Motor neuron (in vitro differentiated cells): ENCODE measurements around the gene VSIR. TPM values are rescaled to one million over a fixed set of nuclear protein-coding genes. Genes with fewer than 3 reads are reported as not detected.

Source experiments
- ATAC-seq, 8 experiments: fragments of 200-7000 bp; cut with Tn5 transposase; replicated peaks in 6 of 8; 2 replicates each; pipeline ENCODE4 v1.8.0; 2021; ENCODE audit warnings: mild to moderate bottlenecking in 8 of 8, moderate library complexity in 8 of 8
- H3K27ac ChIP-seq, 2 donors: fragments of 250-450 bp; sonication (Bioruptor Pico); 2 replicates each; pipeline ENCODE4 v1.9.0; 2021; ENCODE audit warnings: antibody characterized with exemption in 2 of 2, mild to moderate bottlenecking in 2 of 2, moderate library complexity in 1 of 2
- H3K4me1 ChIP-seq, 2 donors: fragments of 250-450 bp; sonication (Bioruptor Pico); replicated peaks in 1 of 2; 2 replicates each; pipeline ENCODE4 v1.6.1; 2021; ENCODE audit warnings: antibody characterized with exemption in 2 of 2, mild to moderate bottlenecking in 2 of 2, moderate library complexity in 1 of 2
- H3K4me3 ChIP-seq, 5 donors: fragments of 250-450 bp; sonication (Bioruptor Pico); 2 replicates each; pipeline ENCODE4 v1.9.0; 2021; ENCODE audit warnings: antibody characterized with exemption in 5 of 5, mild to moderate bottlenecking in 5 of 5, moderate library complexity in 4 of 5
- WGBS, 10 experiments: fragments of 450-650 bp; shearing (Covaris generic); methylation state at CpG; one replicate each; pipeline ENCODE4 v1.0.0; 2022; 5-methylcytosine and 5-hydroxymethylcytosine counted together
- in situ Hi-C, 9 experiments: fragments of 400-800 bp; cut with MboI; loops; one replicate each; pipeline ENCODE4 v1.15.0; 2021; ENCODE audit warnings: low sequenced_read_pairs in 9 of 9, low pct_unique_long_range_greater_than_20kb in 2 of 9; ENCODE audit not compliant: unreplicated experiment in 9 of 9
- total RNA-seq, 8 experiments: library from RNA; unstranded; fragments of 300-600 nt; gene quantifications; 2 replicates each; pipeline versions ENCODE4 v1.2.3 to v1.2.4, GENCODE V29; 2022

VSIR gene
- total RNA-seq, 8 experiments from 2014 or later: 0.05 to 35.2 (median 2.2) TPM

DNA sequence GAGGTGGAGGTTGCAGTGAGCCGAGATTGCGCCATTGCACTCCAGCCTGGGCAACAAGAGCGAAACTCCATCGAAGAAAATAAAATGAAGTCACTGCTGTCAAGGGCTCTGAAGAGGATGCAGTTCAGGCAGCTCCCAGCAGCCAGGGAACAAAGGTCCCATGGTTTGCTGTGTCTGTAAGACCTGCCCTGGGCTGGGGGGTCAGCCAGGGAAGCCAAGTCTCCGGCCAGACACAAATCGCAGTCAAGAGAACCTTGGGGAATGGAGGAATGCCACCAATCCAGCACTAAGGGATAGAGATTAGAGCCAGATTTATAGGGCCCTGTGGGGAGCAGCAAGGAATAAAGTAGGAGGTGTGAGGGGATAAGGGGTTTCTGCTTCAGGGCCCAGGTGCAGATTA lies 28.9 kb upstream of the VSIR start:
- in situ Hi-C loops: no loop called here
- Histone ChIP-seq H3K4me3 (no peak overlapping the region), H3K27ac (no peak overlapping the region), H3K4me1 (peaks cover 13 to 15% of the 10 kb centered on the region in 2 donors)
- WGBS, 10 experiments: 60 to 100% (median 89%) methylated on average over 1 to 4 of the region's 6 CpGs; no CpG with 5 or more reads in 3 of the 10 experiments
- no peak for ATAC-seq

DNA sequence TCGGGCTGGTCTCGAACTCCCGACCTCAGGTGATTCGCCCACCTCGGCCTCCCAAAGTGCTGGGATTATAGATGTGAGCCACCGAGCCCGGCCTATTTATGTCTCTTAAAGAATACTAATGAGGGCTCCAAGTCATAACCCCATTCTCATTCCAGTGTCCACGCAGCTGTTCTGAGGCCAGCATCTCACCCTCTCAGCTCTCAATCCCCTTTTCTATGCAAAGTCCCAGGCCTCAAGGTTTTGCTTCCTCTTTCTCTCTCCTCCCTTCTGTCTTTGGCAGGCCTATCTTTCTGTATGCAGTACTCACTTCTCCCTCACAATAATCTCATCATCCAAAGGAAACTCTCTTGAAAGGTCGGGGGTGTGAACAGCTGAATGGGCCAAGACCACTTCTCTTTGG lies 28.0 kb upstream of the VSIR start:
- ATAC-seq: no peak
- H3K4me1 ChIP-seq: peaks cover 13 to 15% of the 10 kb centered on the region in 2 donors
- in situ Hi-C loops: no loop called here
- no peak overlapping the region for H3K27ac ChIP-seq
- no peak overlapping the region for H3K4me3 ChIP-seq
- WGBS, 10 experiments: 21 to 100% (median 80%) methylated on average over 1 to 4 of the region's 9 CpGs; no CpG with 5 or more reads in 4 of the 10 experiments

GRCh38 chr10:71799608-71800453 lies 26.5 kb upstream of the VSIR start:
- WGBS, 10 experiments: 0 to 80% (median 79%) methylated on average over 1 to 2 of the region's 3 CpGs; no CpG with 5 or more reads in 5 of the 10 experiments
- no peak for ATAC-seq
- H3K27ac ChIP-seq: no peak overlapping the region
- peaks cover 3 to 5% of the 10 kb centered on the region in 2 donors for H3K4me1 ChIP-seq
- in situ Hi-C loops: no loop called here
- no peak overlapping the region for H3K4me3 ChIP-seq

- Histone ChIP-seq H3K4me3 (no peak overlapping the region), H3K27ac (no peak overlapping the region), H3K4me1 (no peaks in the 10 kb centered on the region)
- in situ Hi-C loops: no loop called here
- WGBS, 10 experiments: 60 to 75% (median 60%) methylated on average over 1 to 2 of the region's 10 CpGs; no CpG with 5 or more reads in 7 of the 10 experiments
- ATAC-seq: no peak
Measured at GRCh38 chr10:71799112-71799511, 25.8 kb upstream of the VSIR start.

DNA sequence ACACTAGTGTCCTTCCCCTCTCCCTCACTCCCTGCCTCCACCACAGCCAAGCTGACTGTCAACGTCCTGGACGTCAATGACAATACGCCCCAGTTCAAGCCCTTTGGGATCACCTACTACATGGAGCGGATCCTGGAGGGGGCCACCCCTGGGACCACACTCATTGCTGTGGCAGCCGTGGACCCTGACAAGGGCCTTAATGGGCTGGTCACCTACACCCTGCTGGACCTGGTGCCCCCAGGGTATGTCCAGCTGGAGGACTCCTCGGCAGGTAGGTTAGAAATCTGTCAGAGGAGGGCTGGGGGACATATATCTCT lies 24.9 kb upstream of the VSIR start:
- H3K4me1 ChIP-seq: no peaks in the 10 kb centered on the region
- in situ Hi-C loops: no loop called here
- no peak for ATAC-seq
- H3K4me3 ChIP-seq: no peak overlapping the region
- H3K27ac ChIP-seq: no peak overlapping the region
- WGBS, 10 experiments: 40 to 57% methylated on average over 1 to 2 of the region's 6 CpGs; no CpG with 5 or more reads in 8 of the 10 experiments

GRCh38 chr10:71797533-71798307 lies 24.4 kb upstream of the VSIR start:
- Histone ChIP-seq H3K27ac (no peak overlapping the region), H3K4me1 (no peaks in the 10 kb centered on the region), H3K4me3 (no peak overlapping the region)
- 40 to 100% (median 67%) methylated on average over 1 to 4 of the region's 10 CpGs; no CpG with 5 or more reads in 5 of the 10 experiments for WGBS, 10 experiments
- ATAC-seq: no peak
- in situ Hi-C loops: no loop called here

- WGBS, 10 experiments: 30 to 100% (median 71%) methylated on average over 1 to 6 of the region's 7 CpGs
- Histone ChIP-seq H3K27ac (no peak overlapping the region), H3K4me3 (no peak overlapping the region), H3K4me1 (no peaks in the 10 kb centered on the region)
- peak in 2 of 8 experiments; percentile 35 to 37 for ATAC-seq
- in situ Hi-C loops: no loop called here
Measured at GRCh38 chr10:71796749-71797405, 23.6 kb upstream of the VSIR start.

- ATAC-seq: peak in 2 of 8 experiments; percentile 36 to 50
- WGBS, 10 experiments: 0 to 17% (median 0%) methylated on average over 1 to 2 of the region's 2 CpGs
- in situ Hi-C loops: no loop called here
Measured at GRCh38 chr10:71795248-71795647, 21.9 kb upstream of the VSIR start.

DNA sequence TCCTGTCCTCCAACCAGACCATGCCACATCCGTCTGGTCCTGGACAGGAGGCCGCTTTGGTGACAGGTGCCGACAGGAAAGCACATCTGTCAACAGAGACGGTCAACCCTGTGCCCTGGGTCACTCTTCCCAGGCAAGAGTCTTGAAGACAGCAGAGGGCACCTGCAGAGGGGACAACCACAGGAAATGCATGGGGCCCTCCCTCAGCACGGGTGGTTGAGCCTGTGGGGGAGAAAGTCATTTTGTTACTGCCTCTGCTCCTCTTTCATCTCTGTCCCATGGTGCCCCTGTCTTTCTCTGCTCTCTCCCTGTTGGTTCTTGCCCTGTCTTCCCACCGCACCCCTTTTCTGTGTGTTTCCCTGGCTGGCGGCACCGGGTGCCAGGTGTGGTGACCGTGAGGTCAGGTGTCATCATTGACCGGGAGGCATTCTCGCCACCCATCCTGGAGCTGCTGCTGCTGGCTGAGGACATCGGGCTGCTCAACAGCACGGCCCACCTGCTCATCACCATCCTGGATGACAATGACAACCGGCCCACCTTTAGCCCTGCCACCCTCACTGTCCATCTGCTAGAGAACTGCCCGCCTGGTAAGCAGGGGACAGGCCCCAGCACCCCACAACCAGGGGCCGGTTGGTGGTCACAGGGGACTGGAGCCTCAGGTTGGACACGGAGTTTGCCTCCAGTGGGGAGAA lies 17.6 kb upstream of the VSIR start:
- no peaks in the 10 kb centered on the region for H3K4me1 ChIP-seq
- WGBS, 10 experiments: 77 to 94% (median 87%) methylated on average over 1 to 10 of the region's 17 CpGs; no CpG with 5 or more reads in 6 of the 10 experiments
- in situ Hi-C loops: no loop called here
- H3K4me3 ChIP-seq: no peak overlapping the region
- no peak overlapping the region for H3K27ac ChIP-seq
- ATAC-seq: no peak

More at GRCh38 chr10:71795248-71795647, 21.9 kb upstream of the VSIR start:
- no peaks in the 10 kb centered on the region for H3K4me1 ChIP-seq
- no peak overlapping the region for H3K27ac ChIP-seq
- no peak overlapping the region for H3K4me3 ChIP-seq

- Histone ChIP-seq H3K27ac (no peak overlapping the region), H3K4me1 (no peaks in the 10 kb centered on the region), H3K4me3 (no peak overlapping the region)
- WGBS, 10 experiments: 100% methylated on average over 1 of the region's 10 CpGs; no CpG with 5 or more reads in 9 of the 10 experiments
- in situ Hi-C loops: no loop called here
- ATAC-seq: peak in 5 of 8 experiments; percentile 16 to 62 (median 29)
Measured at GRCh38 chr10:71789871-71790270, 16.6 kb upstream of the VSIR start.

- WGBS, 10 experiments: 74 to 80% methylated on average over 2 to 5 of the region's 8 CpGs; no CpG with 5 or more reads in 8 of the 10 experiments
- no peak for ATAC-seq
- Histone ChIP-seq H3K4me3 (no peak overlapping the region), H3K4me1 (no peaks in the 10 kb centered on the region), H3K27ac (no peak overlapping the region)
- in situ Hi-C loops: no loop called here
Measured at GRCh38 chr10:71788954-71789353, 15.6 kb upstream of the VSIR start.

GRCh38 chr10:71784679-71785272 lies 11.5 kb upstream of the VSIR start:
- Histone ChIP-seq H3K4me1 (peaks cover 0 to 10% of the 10 kb centered on the region in 2 donors), H3K27ac (no peak overlapping the region), H3K4me3 (no peak overlapping the region)
- 0 to 95% (median 80%) methylated on average over 1 to 14 of the region's 18 CpGs; no CpG with 5 or more reads in 2 of the 10 experiments for WGBS, 10 experiments
- in situ Hi-C loops: no loop called here
- no peak for ATAC-seq
